Natural killer cell (primary cell): ENCODE measurements around the gene CAMTA1. TPM values are rescaled to one million over a fixed set of nuclear protein-coding genes. Genes with fewer than 3 reads are reported as not detected.

Experiments
- ATAC-seq, 3 donors: fragments of 150-1000 bp in 2 of 3; fragments of 200-7000 bp in 1 of 3; cut with Tn5 transposase; 1 replicate in 1 of 3; 2 replicates in 2 of 3; pipeline ENCODE4 v1.10.0; 2021; ENCODE audit warnings: mild to moderate bottlenecking in 2 of 3, moderate library complexity in 2 of 3
- DNase-seq, 2 donors: peaks; one replicate each; pipeline versions ENCODE4 v3.0.0 to v3.0.0-alpha.2; 2013 to 2021; ENCODE audit warnings: mixed read lengths in 1 of 2
- H3K27ac ChIP-seq: one replicate; pipeline ENCODE4 v1.5.1; 2013; ENCODE audit warnings: mild to moderate bottlenecking, low read length
- H3K27me3 ChIP-seq: one replicate; pipeline ENCODE4 v1.6.1; 2013; ENCODE audit warnings: low read length; ENCODE audit not compliant: control insufficient read depth, insufficient read depth
- H3K36me3 ChIP-seq: one replicate; pipeline ENCODE4 v1.6.1; 2013; ENCODE audit warnings: low read length; ENCODE audit not compliant: control insufficient read depth, insufficient read depth
- H3K4me1 ChIP-seq: one replicate; pipeline ENCODE4 v1.6.1; 2013; ENCODE audit warnings: low read length; ENCODE audit not compliant: control insufficient read depth, insufficient read depth
- H3K4me3 ChIP-seq: one replicate; pipeline ENCODE4 v1.5.1; 2013; ENCODE audit warnings: low read length
- H3K9me3 ChIP-seq: one replicate; pipeline ENCODE4 v1.6.1; 2013; ENCODE audit warnings: low read length; ENCODE audit not compliant: control insufficient read depth, insufficient read depth
- H3K27ac Mint-ChIP-seq, 2 donors: one replicate each; pipeline ENCODE4 v1.8.0; 2022; ENCODE audit warnings: mild to moderate bottlenecking in 2 of 2, mixed read lengths in 2 of 2, moderate library complexity in 1 of 2
- H3K27me3 Mint-ChIP-seq, 2 donors: one replicate each; pipeline ENCODE4 v1.8.0; 2022; ENCODE audit warnings: low read depth in 2 of 2, mixed read lengths in 2 of 2
- H3K36me3 Mint-ChIP-seq: one replicate; pipeline ENCODE4 v1.8.0; 2022; ENCODE audit warnings: mixed read lengths
- H3K4me1 Mint-ChIP-seq, 2 donors: one replicate each; pipeline ENCODE4 v1.8.0; 2022; ENCODE audit warnings: mixed read lengths in 2 of 2
- H3K4me3 Mint-ChIP-seq: one replicate; pipeline ENCODE4 v1.8.0; 2022; ENCODE audit warnings: mild to moderate bottlenecking, moderate library complexity, mixed read lengths
- H3K9me3 Mint-ChIP-seq, 2 donors: one replicate each; pipeline ENCODE4 v1.8.0; 2022; ENCODE audit warnings: mixed read lengths in 2 of 2
- WGBS: methylation state at CpG from one replicate; pipeline ENCODE4 v1.1.7; 2013; ENCODE audit warnings: missing lambda C conversion rate; ENCODE audit not compliant: insufficient coverage; 5-methylcytosine and 5-hydroxymethylcytosine counted together
- intact Hi-C: fragments of 100-400 bp; cut with micrococcal nuclease; formaldehyde crosslinking; loops from one replicate; pipeline ENCODE4 v1.14.2; 2022
- total RNA-seq, 4 donors: library from RNA; stranded (reverse); fragments of 120-200 nt in 1 of 4; gene quantifications; one replicate each; pipeline versions ENCODE4 v1.2.3 to v1.2.4, GENCODE V29; 2013 to 2022
- TF ChIP-seq, protein P1 (sequence below): fragments of 200-600 bp; IDR thresholded peaks from one replicate; pipeline ENCODE4 v1.8.0; 2022; ENCODE audit warnings: antibody characterized with exemption

The CAMTA1 gene
- total RNA-seq, 3 donors from 2014 or later (not counting 1 experiment from before 2014, with no cell fraction given), result 40.6 to 53.3 (median 44.9) TPM

DNA sequence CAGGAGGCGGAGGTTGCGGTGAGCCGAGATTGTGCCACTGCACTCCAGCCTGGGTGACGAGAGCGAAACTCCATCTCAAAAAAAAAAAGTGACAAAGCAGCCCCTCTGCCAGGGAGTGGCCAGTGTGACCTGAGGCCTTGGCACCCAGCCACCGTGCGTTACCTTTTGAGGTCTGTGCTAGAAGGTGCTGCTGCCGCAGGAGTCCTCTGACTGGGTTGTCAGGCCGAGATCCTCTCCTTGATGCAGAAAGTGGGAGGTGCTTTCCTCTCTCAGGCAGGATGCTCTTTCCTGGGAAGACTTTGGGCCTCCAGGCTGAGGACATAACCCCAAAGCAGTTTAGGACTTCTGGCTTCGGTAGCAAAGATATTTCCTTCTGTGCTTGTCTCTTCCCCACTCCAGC, 705.3 kb downstream of the CAMTA1 start:
- Histone ChIP-seq H3K27ac (no peak overlapping the region), H3K4me3 (no peak overlapping the region), H3K9me3 (no peaks in the 10 kb centered on the region), H3K4me1 (no peaks in the 10 kb centered on the region), H3K27me3 (no peaks in the 10 kb centered on the region), H3K36me3 (no peaks in the 10 kb centered on the region)
- 94% methylated on average over 10 of the region's 10 CpGs for WGBS
- peaks cover 0 to 3% of the 10 kb centered on the region in 2 donors for H3K27me3 Mint-ChIP-seq
- no peaks in the 10 kb centered on the region for H3K9me3 Mint-ChIP-seq
- DNase-seq (no peak), ATAC-seq (no peak)
- no peaks in the 10 kb centered on the region for H3K36me3 Mint-ChIP-seq
- TF ChIP-seq, protein P1, sequence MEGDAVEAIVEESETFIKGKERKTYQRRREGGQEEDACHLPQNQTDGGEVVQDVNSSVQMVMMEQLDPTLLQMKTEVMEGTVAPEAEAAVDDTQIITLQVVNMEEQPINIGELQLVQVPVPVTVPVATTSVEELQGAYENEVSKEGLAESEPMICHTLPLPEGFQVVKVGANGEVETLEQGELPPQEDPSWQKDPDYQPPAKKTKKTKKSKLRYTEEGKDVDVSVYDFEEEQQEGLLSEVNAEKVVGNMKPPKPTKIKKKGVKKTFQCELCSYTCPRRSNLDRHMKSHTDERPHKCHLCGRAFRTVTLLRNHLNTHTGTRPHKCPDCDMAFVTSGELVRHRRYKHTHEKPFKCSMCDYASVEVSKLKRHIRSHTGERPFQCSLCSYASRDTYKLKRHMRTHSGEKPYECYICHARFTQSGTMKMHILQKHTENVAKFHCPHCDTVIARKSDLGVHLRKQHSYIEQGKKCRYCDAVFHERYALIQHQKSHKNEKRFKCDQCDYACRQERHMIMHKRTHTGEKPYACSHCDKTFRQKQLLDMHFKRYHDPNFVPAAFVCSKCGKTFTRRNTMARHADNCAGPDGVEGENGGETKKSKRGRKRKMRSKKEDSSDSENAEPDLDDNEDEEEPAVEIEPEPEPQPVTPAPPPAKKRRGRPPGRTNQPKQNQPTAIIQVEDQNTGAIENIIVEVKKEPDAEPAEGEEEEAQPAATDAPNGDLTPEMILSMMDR, result no peak
- H3K27ac Mint-ChIP-seq, result no peak overlapping the region
- intact Hi-C loops, result no loop called here
- no peaks in the 10 kb centered on the region for H3K4me1 Mint-ChIP-seq
- no peak overlapping the region for H3K4me3 Mint-ChIP-seq

DNA sequence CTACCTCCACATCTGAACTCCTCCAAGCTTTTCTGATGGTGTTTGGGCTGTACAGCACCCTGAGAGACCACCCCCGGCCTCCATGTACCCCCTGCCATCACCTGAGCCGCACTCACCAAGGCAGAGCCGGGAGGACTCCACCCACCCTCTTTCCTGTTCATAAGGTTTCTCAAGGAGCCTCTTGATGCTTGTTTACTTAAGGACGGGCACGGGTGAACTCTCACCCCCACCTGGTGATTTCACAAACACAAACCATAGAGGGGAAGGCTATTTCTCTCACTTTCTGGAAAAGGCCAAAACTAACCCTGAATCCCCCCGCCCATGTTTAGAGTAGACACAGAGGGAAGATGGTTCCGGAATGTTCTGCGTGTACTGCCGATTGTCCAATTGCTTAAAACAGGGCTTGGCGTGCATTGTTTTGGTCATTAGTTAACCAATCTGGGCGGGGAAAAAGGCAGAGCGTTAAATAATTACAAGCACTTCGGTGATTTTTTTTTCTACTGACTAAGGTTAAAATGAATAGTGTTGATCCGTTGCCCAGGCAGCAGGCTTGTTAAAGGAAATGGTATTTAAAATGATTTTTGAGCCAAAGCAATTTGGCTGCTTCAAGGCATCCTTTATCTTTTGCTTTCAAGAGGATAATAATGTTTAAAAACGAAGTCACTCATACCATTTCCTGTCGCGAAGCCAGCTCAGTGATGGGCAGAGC, 706.0 kb downstream of the CAMTA1 start:
- no peak overlapping the region for H3K4me3 ChIP-seq
- H3K9me3 Mint-ChIP-seq, result no peaks in the 10 kb centered on the region
- no peaks in the 10 kb centered on the region for H3K4me1 Mint-ChIP-seq
- no peak overlapping the region for H3K27ac ChIP-seq
- H3K9me3 ChIP-seq, result no peaks in the 10 kb centered on the region
- H3K27me3 ChIP-seq, result no peaks in the 10 kb centered on the region
- no peak for DNase-seq
- H3K36me3 Mint-ChIP-seq, result no peaks in the 10 kb centered on the region
- no peaks in the 10 kb centered on the region for H3K36me3 ChIP-seq
- H3K27ac Mint-ChIP-seq, result no peak overlapping the region
- TF ChIP-seq, protein P1, result no peak
- no peaks in the 10 kb centered on the region for H3K4me1 ChIP-seq
- ATAC-seq, result no peak
- H3K4me3 Mint-ChIP-seq, result no peak overlapping the region
- intact Hi-C loops, result no loop called here
- 79% methylated on average over 17 of the region's 17 CpGs for WGBS
- H3K27me3 Mint-ChIP-seq, result peaks cover 0 to 3% of the 10 kb centered on the region in 2 donors

DNA sequence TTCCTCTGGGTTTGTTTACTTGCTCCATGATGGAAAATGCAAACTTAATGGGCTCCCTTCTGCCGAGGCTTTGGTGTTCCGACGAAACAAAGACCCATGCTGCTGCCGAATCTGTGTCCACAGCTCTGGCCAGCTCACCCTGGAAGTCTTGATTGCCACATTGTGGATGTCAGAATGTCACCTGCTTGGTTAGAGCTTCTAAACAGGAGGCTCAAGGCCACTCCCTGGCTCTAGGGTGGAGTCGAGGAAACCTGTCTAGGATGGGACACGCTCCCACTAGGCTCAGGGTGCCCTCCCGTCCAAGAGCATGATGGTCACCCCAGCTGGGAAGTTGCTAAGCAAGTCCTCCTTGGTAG, 706.5 kb downstream of the CAMTA1 start:
- DNase-seq (no peak), ATAC-seq (no peak)
- 87% methylated on average over 7 of the region's 7 CpGs for WGBS
- Histone ChIP-seq H3K4me1 (no peaks in the 10 kb centered on the region), H3K27ac (no peak overlapping the region), H3K4me3 (no peak overlapping the region), H3K9me3 (no peaks in the 10 kb centered on the region), H3K27me3 (no peaks in the 10 kb centered on the region), H3K36me3 (no peaks in the 10 kb centered on the region)
- peaks cover 0 to 3% of the 10 kb centered on the region in 2 donors for H3K27me3 Mint-ChIP-seq
- TF ChIP-seq, protein P1, result no peak
- no peaks in the 10 kb centered on the region for H3K9me3 Mint-ChIP-seq
- no peak overlapping the region for H3K4me3 Mint-ChIP-seq
- no peaks in the 10 kb centered on the region for H3K4me1 Mint-ChIP-seq
- H3K36me3 Mint-ChIP-seq, result no peaks in the 10 kb centered on the region
- H3K27ac Mint-ChIP-seq, result no peak overlapping the region
- intact Hi-C loops, result no loop called here
